GM12873 (cell line): Measurements from ENCODE around the gene PDE5A.

Experiments
- CTCF ChIP-seq: IDR thresholded peaks from 2 replicates; pipeline ENCODE4 v1.5.1; 2012; ENCODE audit warnings: low read depth, mild to moderate bottlenecking, moderate library complexity, low read length, control low read depth; ENCODE audit not compliant: insufficient read depth; ENCODE audit errors: missing control alignments

Gene PDE5A

DNA sequence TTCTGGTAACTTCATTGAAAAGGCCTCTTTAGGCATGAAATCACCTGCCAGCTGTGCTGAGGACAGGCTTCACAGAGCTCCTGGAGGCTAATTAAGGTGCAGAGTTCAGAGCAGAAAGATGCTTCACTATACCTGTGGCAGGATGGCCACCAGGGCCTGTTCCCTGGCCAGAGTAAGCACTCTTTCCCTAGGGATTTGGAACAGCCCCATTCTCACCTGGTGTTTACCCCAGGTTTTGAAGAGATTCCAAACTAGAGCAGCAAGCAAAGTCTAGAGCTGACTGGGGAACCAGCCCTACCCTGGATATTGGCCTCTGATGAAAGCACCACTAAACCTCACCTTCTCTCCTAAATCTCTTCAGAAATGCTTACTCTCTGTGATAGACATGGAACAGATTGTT lies 148.8 kb downstream of the PDE5A start:
- no peak for TF ChIP-seq CTCF

DNA sequence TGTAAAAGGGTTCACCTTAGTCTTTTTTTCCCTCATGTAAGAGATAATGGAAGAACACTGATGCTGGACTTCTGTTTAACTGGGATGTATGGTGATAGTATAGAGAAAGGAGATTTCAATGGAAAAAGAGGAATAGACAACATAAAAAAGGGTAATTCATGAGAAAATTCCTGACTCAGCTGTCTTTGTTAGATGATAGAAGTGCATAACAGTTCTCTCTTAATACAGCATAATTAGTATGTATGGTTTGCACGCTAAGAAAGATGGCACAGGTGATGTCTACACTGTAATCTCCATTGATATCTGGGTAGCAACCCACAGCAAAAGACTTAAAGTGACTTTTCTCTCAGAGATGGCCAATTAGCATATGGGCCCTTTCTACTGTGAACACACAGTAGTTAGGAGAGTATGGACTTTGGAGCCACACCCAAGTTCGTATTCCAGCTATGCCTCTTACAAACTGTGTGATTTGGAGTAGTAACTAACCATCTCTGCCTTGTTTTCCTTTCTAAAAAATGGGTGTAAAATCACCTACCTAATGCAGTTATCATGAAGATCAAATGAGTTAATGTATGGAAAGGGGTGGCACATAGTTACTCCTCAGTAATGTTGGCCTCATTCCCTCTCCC lies 149.3 kb downstream of the PDE5A start:
- TF ChIP-seq CTCF, result no peak

DNA sequence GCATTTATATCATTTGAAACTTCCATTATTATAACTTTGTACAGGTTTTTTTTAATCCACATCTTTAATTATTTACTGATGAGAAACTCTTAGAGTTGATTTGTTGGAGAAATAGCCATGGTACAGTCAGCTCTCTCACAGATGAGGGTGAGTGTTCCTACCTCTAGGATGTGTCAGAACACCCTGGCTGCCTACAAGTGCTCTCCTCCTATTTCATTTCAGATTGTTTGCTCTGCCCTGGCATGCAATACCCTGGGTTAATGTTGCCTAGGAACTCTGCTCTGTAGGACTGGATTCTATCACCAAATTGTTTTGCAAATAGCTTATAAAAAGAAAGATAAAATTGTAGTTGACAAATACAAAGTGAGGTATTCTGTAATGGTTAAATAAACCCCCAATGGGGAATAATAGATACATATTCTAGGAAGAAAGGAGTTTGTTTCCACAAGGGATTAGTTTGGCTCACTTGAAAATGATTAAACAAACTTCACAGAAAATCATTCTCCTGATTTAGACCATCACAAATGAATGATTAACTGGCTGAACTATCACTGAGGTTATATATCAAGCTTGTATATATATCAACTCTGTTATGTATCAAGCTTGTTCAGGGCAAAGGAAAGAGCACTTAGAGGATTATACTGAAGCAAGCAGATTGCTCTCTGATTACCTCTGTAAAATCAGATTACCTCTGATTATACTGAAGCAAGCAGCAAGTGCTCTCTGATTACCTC lies 150.0 kb downstream of the PDE5A start:
- no peak for TF ChIP-seq CTCF

DNA sequence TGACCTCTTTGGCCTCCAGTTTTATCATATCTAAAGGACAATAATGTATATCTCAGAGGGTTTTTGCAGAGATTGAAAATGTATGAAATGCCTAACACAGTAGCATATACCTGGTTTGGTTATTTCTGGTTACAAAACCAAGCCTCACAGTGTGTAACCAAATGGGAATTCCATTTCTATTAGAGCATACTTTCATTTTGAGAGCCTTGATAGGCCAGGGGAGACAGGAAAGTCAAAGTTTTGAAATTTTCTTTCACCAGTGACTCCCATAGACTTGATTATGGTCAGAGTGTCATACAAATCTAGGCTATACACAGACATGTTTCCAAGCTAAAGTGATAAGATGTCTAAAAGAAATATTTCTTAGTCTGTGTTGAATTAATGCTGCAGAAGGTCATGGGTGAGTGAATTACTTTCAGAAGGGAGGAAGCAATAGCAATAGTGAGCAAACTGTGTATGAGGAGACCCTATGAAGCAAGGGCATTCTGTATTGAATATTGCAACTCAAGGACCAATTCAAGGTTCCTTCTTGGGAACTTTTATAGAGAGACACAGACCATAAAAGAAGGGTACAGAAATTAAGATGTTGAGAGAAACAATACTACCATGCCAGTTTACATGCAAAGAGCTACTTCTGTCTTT lies 151.1 kb downstream of the PDE5A start:
- no peak for TF ChIP-seq CTCF

- no peak for TF ChIP-seq CTCF
Observed at GRCh38 chr4:119471259-119471658, 157.3 kb downstream of the PDE5A start.
